GM23338 (cell line): Measurements from ENCODE around the gene CD34. TPM values are rescaled to one million over a fixed set of nuclear protein-coding genes. Genes with fewer than 3 reads are reported as not detected.

Experiments
- ATAC-seq: fragments of 200-7000 bp; cut with Tn5 transposase; 3 replicates; pipeline ENCODE4 v1.9.1; 2020
- DNase-seq: peaks from one replicate; pipeline ENCODE4 v3.0.0-alpha.2; 2015; ENCODE audit warnings: low spot score
- H2AFZ ChIP-seq: fragments of 200-600 bp; sonication (generic); 2 replicates; pipeline ENCODE4 v1.8.0; 2016; ENCODE audit warnings: antibody characterized with exemption, mild to moderate bottlenecking, moderate library complexity
- H3F3A ChIP-seq: fragments of 200-600 bp; sonication (generic); replicated peaks from 2 replicates; pipeline ENCODE4 v1.8.0; 2017; ENCODE audit warnings: antibody characterized with exemption, mixed run types, low read depth
- H3K27ac ChIP-seq: fragments of 200-600 bp; sonication (generic); 2 replicates; pipeline ENCODE4 v1.6.1; 2016; ENCODE audit warnings: low read depth
- H3K27me3 ChIP-seq: fragments of 200-600 bp; sonication (generic); 2 replicates; pipeline ENCODE4 v1.8.0; 2016; ENCODE audit warnings: mild to moderate bottlenecking, mixed run types, moderate library complexity; ENCODE audit not compliant: insufficient read depth
- H3K36me3 ChIP-seq: fragments of 200-600 bp; sonication (generic); 2 replicates; pipeline ENCODE4 v1.8.0; 2016; ENCODE audit warnings: mild to moderate bottlenecking; ENCODE audit not compliant: insufficient read depth
- H3K4me1 ChIP-seq: fragments of 200-600 bp; sonication (generic); 2 replicates; pipeline ENCODE4 v1.8.0; 2016; ENCODE audit warnings: mild to moderate bottlenecking, moderate library complexity; ENCODE audit not compliant: insufficient read depth
- H3K4me2 ChIP-seq: fragments of 200-600 bp; sonication (generic); 2 replicates; pipeline ENCODE4 v1.7.1; 2017; ENCODE audit warnings: mixed run types
- H3K4me3 ChIP-seq: fragments of 200-600 bp; sonication (generic); 2 replicates; pipeline ENCODE4 v1.6.1; 2016; ENCODE audit warnings: mixed run types
- H3K79me2 ChIP-seq: fragments of 200-600 bp; sonication (generic); replicated peaks from 2 replicates; pipeline ENCODE4 v1.8.0; 2017; ENCODE audit warnings: mild to moderate bottlenecking; ENCODE audit not compliant: insufficient read depth
- H3K9me2 ChIP-seq: fragments of 200-600 bp; sonication (generic); 2 replicates; pipeline ENCODE4 v1.8.0; 2017; ENCODE audit not compliant: insufficient read depth
- H4K20me1 ChIP-seq: fragments of 200-600 bp; sonication (generic); replicated peaks from 2 replicates; pipeline ENCODE4 v1.8.0; 2017; ENCODE audit warnings: mild to moderate bottlenecking; ENCODE audit not compliant: insufficient read depth
- H3K27ac Mint-ChIP-seq: 2 replicates; pipeline ENCODE4 v1.8.0; 2020; ENCODE audit warnings: inconsistent platforms, mild to moderate bottlenecking, moderate library complexity, mixed read lengths
- H3K27me3 Mint-ChIP-seq: 3 replicates; pipeline ENCODE4 v1.8.0; 2022; ENCODE audit warnings: low read depth, mild to moderate bottlenecking, moderate library complexity, mixed read lengths, inconsistent platforms; ENCODE audit not compliant: insufficient read depth, poor library complexity
- H3K36me3 Mint-ChIP-seq: 3 replicates; pipeline ENCODE4 v1.8.0; 2021; ENCODE audit warnings: low read depth, mild to moderate bottlenecking, inconsistent platforms, moderate library complexity, mixed read lengths
- H3K4me1 Mint-ChIP-seq: 3 replicates; pipeline ENCODE4 v1.8.0; 2020; ENCODE audit warnings: mild to moderate bottlenecking, inconsistent platforms, mixed read lengths
- H3K4me3 Mint-ChIP-seq: 3 replicates; pipeline ENCODE4 v1.8.0; 2021; ENCODE audit warnings: moderate library complexity, mild to moderate bottlenecking, inconsistent platforms, mixed read lengths
- H3K9me3 Mint-ChIP-seq: 3 replicates; pipeline ENCODE4 v1.8.0; 2020; ENCODE audit warnings: moderate library complexity, mild to moderate bottlenecking, inconsistent platforms, mixed read lengths
- CREB1 ChIP-seq: fragments of 250-450 bp; sonication (Bioruptor Pico); IDR thresholded peaks from 2 replicates; pipeline ENCODE4 v1.5.0; 2020; ENCODE audit warnings: low read depth, mild to moderate bottlenecking, moderate library complexity
- EZH2 ChIP-seq: fragments of 200-600 bp; sonication (generic); IDR thresholded peaks from one replicate; pipeline ENCODE4 v1.8.0; 2017; ENCODE audit warnings: antibody characterized with exemption, mild to moderate bottlenecking, low read depth; ENCODE audit not compliant: unreplicated experiment
- EZH2phosphoT487 ChIP-seq: fragments of 200-600 bp; sonication (generic); IDR thresholded peaks from one replicate; pipeline ENCODE4 v1.8.1; 2018; ENCODE audit warnings: antibody characterized with exemption; ENCODE audit not compliant: unreplicated experiment
- JUNB ChIP-seq: IDR thresholded peaks from one replicate; pipeline ENCODE4 v1.6.1; 2016; ENCODE audit warnings: antibody characterized with exemption; ENCODE audit not compliant: unreplicated experiment
- NANOG ChIP-seq: IDR thresholded peaks from 2 replicates; pipeline ENCODE4 v1.6.1; 2016; ENCODE audit warnings: antibody characterized with exemption, borderline replicate concordance
- POLR2AphosphoS5 ChIP-seq: IDR thresholded peaks from 2 replicates; pipeline ENCODE4 v1.6.1; 2016; ENCODE audit warnings: antibody characterized with exemption, low read depth
- STAT1 ChIP-seq: IDR thresholded peaks from one replicate; pipeline ENCODE4 v1.6.1; 2016; ENCODE audit warnings: antibody characterized with exemption; ENCODE audit not compliant: unreplicated experiment
- polyA plus RNA-seq: library from polyadenylated mRNA; unstranded; fragments of >200 nt; fragmentation: Nextera tagmentation; extraction: Ambion mirVana; gene quantifications from 2 replicates; pipeline ENCODE4 v1.2.1, GENCODE V29; 2016
- total RNA-seq: library from RNA; depleted of rRNA; stranded (reverse); fragments of >200 nt; shearing (Covaris generic); gene quantifications from 2 replicates; pipeline ENCODE4 v1.2.3, GENCODE V29; 2014
- TF ChIP-seq, protein P1 (sequence below): fragments of 250-450 bp; sonication (Bioruptor Pico); IDR thresholded peaks from 2 replicates; pipeline ENCODE4 v1.5.0; 2020; ENCODE audit warnings: mild to moderate bottlenecking, moderate library complexity
- TF ChIP-seq, protein P2 (sequence below): IDR thresholded peaks from one replicate; pipeline ENCODE4 v1.6.1; 2018; ENCODE audit warnings: antibody characterized with exemption; ENCODE audit not compliant: unreplicated experiment

CD34 gene
- total and polyA plus RNA-seq, 2 experiments from 2014 or later = 0.07 to 0.18 TPM

GRCh38 chr1:207893737-207894582 lies 17.0 kb downstream of the CD34 start:
- Histone ChIP-seq H3F3A (no peaks in the 10 kb centered on the region), H3K4me3 (no peak overlapping the region), H3K27ac (no peak overlapping the region), H3K27me3 (no peaks in the 10 kb centered on the region), H3K4me1 (no peaks in the 10 kb centered on the region), H2AFZ (no peak overlapping the region), H3K4me2 (no peak overlapping the region), H3K9me2 (no peaks in the 10 kb centered on the region), H3K79me2 (no peaks in the 10 kb centered on the region), H4K20me1 (no peaks in the 10 kb centered on the region), H3K36me3 (no peaks in the 10 kb centered on the region)
- no peak overlapping the region for H3K27ac Mint-ChIP-seq
- TF ChIP-seq EZH2 (no peak), JUNB (no peak), NANOG (no peak)
- TF ChIP-seq, protein P1, sequence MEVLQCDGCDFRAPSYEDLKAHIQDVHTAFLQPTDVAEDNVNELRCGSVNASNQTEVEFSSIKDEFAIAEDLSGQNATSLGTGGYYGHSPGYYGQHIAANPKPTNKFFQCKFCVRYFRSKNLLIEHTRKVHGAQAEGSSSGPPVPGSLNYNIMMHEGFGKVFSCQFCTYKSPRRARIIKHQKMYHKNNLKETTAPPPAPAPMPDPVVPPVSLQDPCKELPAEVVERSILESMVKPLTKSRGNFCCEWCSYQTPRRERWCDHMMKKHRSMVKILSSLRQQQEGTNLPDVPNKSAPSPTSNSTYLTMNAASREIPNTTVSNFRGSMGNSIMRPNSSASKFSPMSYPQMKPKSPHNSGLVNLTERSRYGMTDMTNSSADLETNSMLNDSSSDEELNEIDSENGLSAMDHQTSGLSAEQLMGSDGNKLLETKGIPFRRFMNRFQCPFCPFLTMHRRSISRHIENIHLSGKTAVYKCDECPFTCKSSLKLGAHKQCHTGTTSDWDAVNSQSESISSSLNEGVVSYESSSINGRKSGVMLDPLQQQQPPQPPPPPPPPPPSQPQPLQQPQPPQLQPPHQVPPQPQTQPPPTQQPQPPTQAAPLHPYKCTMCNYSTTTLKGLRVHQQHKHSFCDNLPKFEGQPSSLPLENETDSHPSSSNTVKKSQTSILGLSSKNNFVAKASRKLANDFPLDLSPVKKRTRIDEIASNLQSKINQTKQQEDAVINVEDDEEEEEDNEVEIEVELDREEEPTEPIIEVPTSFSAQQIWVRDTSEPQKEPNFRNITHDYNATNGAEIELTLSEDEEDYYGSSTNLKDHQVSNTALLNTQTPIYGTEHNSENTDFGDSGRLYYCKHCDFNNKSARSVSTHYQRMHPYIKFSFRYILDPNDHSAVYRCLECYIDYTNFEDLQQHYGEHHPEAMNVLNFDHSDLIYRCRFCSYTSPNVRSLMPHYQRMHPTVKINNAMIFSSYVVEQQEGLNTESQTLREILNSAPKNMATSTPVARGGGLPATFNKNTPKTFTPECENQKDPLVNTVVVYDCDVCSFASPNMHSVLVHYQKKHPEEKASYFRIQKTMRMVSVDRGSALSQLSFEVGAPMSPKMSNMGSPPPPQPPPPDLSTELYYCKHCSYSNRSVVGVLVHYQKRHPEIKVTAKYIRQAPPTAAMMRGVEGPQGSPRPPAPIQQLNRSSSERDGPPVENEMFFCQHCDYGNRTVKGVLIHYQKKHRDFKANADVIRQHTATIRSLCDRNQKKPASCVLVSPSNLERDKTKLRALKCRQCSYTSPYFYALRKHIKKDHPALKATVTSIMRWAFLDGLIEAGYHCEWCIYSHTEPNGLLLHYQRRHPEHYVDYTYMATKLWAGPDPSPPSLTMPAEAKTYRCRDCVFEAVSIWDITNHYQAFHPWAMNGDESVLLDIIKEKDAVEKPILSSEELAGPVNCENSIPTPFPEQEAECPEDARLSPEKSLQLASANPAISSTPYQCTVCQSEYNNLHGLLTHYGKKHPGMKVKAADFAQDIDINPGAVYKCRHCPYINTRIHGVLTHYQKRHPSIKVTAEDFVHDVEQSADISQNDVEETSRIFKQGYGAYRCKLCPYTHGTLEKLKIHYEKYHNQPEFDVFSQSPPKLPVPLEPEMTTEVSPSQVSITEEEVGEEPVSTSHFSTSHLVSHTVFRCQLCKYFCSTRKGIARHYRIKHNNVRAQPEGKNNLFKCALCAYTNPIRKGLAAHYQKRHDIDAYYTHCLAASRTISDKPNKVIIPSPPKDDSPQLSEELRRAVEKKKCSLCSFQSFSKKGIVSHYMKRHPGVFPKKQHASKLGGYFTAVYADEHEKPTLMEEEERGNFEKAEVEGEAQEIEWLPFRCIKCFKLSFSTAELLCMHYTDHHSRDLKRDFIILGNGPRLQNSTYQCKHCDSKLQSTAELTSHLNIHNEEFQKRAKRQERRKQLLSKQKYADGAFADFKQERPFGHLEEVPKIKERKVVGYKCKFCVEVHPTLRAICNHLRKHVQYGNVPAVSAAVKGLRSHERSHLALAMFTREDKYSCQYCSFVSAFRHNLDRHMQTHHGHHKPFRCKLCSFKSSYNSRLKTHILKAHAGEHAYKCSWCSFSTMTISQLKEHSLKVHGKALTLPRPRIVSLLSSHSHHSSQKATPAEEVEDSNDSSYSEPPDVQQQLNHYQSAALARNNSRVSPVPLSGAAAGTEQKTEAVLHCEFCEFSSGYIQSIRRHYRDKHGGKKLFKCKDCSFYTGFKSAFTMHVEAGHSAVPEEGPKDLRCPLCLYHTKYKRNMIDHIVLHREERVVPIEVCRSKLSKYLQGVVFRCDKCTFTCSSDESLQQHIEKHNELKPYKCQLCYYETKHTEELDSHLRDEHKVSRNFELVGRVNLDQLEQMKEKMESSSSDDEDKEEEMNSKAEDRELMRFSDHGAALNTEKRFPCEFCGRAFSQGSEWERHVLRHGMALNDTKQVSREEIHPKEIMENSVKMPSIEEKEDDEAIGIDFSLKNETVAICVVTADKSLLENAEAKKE (CRISPR knock-in tag) = no peak
- no peaks in the 10 kb centered on the region for H3K9me3 Mint-ChIP-seq
- H3K36me3 Mint-ChIP-seq = no peaks in the 10 kb centered on the region
- DNase-seq = no peak
- ATAC-seq = no peak
- no peak overlapping the region for H3K4me3 Mint-ChIP-seq
- peaks cover 2% of the 10 kb centered on the region for H3K27me3 Mint-ChIP-seq
- H3K4me1 Mint-ChIP-seq = no peaks in the 10 kb centered on the region; the same call in 2 of the 3 replicates

DNA sequence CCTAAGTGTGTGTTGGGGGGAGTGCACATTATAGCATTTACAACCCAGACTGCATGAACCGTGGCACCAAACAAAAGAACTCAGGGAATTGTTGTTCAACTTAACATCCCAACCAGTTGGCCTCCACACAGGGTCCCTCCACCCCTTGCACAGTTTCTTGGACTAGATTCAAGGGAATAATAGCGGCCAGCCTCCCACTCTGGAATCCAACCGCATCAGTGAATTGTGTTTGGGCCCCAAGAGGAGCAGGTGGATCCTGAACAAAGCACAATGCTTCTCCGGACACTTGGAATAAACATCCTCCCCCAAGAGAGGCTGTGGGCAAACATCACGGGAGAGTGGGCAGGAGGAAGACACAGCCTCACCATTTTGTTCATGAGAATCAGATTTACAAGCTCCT lies 18.2 kb downstream of the CD34 start:
- no peak for DNase-seq
- Histone ChIP-seq H3K27ac (no peak overlapping the region), H3F3A (no peaks in the 10 kb centered on the region), H3K79me2 (no peaks in the 10 kb centered on the region), H3K4me2 (no peak overlapping the region), H3K9me2 (no peaks in the 10 kb centered on the region), H3K27me3 (no peaks in the 10 kb centered on the region), H3K36me3 (no peaks in the 10 kb centered on the region), H2AFZ (no peak overlapping the region), H3K4me3 (no peak overlapping the region), H3K4me1 (0 out of 2 replicates have a peak, but pooled peaks cover 4% of the 10 kb centered on the region), H4K20me1 (no peaks in the 10 kb centered on the region)
- no peak for ATAC-seq
- Mint-ChIP-seq H3K27ac (no peak overlapping the region), H3K9me3 (no peaks in the 10 kb centered on the region), H3K4me3 (no peak overlapping the region), H3K27me3 (peaks cover 7% of the 10 kb centered on the region), H3K36me3 (no peaks in the 10 kb centered on the region), H3K4me1 (no peaks in the 10 kb centered on the region; the same call in 1 of the 3 replicates)
- TF ChIP-seq EZH2 = no peak
- TF ChIP-seq CREB1 = no peak
- no peak for TF ChIP-seq EZH2phosphoT487
- TF ChIP-seq, protein P2, sequence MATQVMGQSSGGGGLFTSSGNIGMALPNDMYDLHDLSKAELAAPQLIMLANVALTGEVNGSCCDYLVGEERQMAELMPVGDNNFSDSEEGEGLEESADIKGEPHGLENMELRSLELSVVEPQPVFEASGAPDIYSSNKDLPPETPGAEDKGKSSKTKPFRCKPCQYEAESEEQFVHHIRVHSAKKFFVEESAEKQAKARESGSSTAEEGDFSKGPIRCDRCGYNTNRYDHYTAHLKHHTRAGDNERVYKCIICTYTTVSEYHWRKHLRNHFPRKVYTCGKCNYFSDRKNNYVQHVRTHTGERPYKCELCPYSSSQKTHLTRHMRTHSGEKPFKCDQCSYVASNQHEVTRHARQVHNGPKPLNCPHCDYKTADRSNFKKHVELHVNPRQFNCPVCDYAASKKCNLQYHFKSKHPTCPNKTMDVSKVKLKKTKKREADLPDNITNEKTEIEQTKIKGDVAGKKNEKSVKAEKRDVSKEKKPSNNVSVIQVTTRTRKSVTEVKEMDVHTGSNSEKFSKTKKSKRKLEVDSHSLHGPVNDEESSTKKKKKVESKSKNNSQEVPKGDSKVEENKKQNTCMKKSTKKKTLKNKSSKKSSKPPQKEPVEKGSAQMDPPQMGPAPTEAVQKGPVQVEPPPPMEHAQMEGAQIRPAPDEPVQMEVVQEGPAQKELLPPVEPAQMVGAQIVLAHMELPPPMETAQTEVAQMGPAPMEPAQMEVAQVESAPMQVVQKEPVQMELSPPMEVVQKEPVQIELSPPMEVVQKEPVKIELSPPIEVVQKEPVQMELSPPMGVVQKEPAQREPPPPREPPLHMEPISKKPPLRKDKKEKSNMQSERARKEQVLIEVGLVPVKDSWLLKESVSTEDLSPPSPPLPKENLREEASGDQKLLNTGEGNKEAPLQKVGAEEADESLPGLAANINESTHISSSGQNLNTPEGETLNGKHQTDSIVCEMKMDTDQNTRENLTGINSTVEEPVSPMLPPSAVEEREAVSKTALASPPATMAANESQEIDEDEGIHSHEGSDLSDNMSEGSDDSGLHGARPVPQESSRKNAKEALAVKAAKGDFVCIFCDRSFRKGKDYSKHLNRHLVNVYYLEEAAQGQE = no peak
- TF ChIP-seq NANOG = no peak
- TF ChIP-seq POLR2AphosphoS5 = no peak
- TF ChIP-seq JUNB = no peak
- TF ChIP-seq STAT1 = no peak
